Measurements from ENCODE around the gene ADH1B.
A peak's percentile ranks its signal among the peaks of the same experiment; 100 is the strongest.
"Not testable (repeated sequence)": the region's sequence is repeated elsewhere in the genome, so short reads cannot be mapped to it uniquely, and the experiment has no call there.

The ADH1B gene

GRCh38 chr4:99321241-99322191 is at the start of gene ADH1B:
TSS of gene ADH1B (minus strand) at chr4:99321401. CDS start at chr4:99321331, 70 bp downstream.
- no peak for DNase-seq

- not testable (repeated sequence) for DNase-seq
Observed at GRCh38 chr4:99367817-99368216, 46.6 kb upstream of the ADH1B start.

GRCh38 chr4:99366491-99366890 is 45.3 kb upstream of the ADH1B start:
- DNase-seq, result no peak

GRCh38 chr4:99362768-99363167 is 41.6 kb upstream of the ADH1B start:
- no peak for DNase-seq

- no peak for DNase-seq
Observed at GRCh38 chr4:99361899-99362275, 40.7 kb upstream of the ADH1B start.

GRCh38 chr4:99361268-99361898 is 40.2 kb upstream of the ADH1B start:
- no peak for DNase-seq

- DNase-seq, result no peak
Observed at GRCh38 chr4:99359480-99360204, 38.4 kb upstream of the ADH1B start.

GRCh38 chr4:99357948-99358347 is 36.7 kb upstream of the ADH1B start:
- DNase-seq, result no peak

- DNase-seq, result no peak
Observed at GRCh38 chr4:99356992-99357391, 35.8 kb upstream of the ADH1B start.

- DNase-seq, result not testable (repeated sequence)
Observed at GRCh38 chr4:99356149-99356548, 34.9 kb upstream of the ADH1B start.

GRCh38 chr4:99352602-99353537 is 31.7 kb upstream of the ADH1B start, which contains the start of gene ADH1C:
TSS of gene ADH1C (minus strand) at chr4:99352746. CDS start at chr4:99352675, 71 bp downstream.
- peak; percentile 47 for DNase-seq

GRCh38 chr4:99351487-99351886 is 30.3 kb upstream of the ADH1B start:
- DNase-seq, result no peak

- DNase-seq, result no peak
Observed at GRCh38 chr4:99349338-99349737, 28.1 kb upstream of the ADH1B start.

GRCh38 chr4:99342624-99343023 is 21.4 kb upstream of the ADH1B start:
- not testable (repeated sequence) for DNase-seq

GRCh38 chr4:99341426-99341825 is 20.2 kb upstream of the ADH1B start:
- no peak for DNase-seq

GRCh38 chr4:99339172-99339571 is 18.0 kb upstream of the ADH1B start:
- no peak for DNase-seq

GRCh38 chr4:99336553-99336952 is 15.4 kb upstream of the ADH1B start:
- DNase-seq, result no peak

- DNase-seq, result no peak
Observed at GRCh38 chr4:99334880-99335279, 13.7 kb upstream of the ADH1B start.

GRCh38 chr4:99330648-99331047 is 9.4 kb upstream of the ADH1B start:
- no peak for DNase-seq

- DNase-seq, result peak; percentile 24
Observed at GRCh38 chr4:99329876-99330275, 8.7 kb upstream of the ADH1B start.

- peak; percentile 64 for DNase-seq
Observed at GRCh38 chr4:99324979-99325378, 3.8 kb upstream of the ADH1B start.

GRCh38 chr4:99324361-99324760 is 3.2 kb upstream of the ADH1B start:
- no peak for DNase-seq
